ENCODE measurements around the gene SLC35D1.

DNA sequence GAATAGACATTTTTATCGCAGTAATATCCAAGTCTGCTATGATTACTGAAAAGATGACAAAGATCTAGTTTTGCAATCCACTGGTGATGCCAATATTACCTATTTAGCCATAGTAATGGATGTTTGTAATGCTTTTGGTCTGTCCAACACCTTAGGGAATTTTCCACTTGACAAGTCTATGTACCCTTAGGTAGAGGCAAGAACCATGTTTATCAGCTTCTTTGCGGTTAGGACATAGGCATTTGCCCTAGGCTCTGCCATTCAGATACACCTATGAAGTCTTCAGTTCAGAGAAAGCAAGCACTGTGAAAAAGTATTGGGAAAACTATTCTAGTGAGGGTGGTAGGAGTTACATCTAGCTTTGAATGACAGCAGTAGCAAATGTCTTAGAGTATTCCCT, 40.2 kb upstream of the SLC35D1 start:
- TF ChIP-seq, protein P1, sequence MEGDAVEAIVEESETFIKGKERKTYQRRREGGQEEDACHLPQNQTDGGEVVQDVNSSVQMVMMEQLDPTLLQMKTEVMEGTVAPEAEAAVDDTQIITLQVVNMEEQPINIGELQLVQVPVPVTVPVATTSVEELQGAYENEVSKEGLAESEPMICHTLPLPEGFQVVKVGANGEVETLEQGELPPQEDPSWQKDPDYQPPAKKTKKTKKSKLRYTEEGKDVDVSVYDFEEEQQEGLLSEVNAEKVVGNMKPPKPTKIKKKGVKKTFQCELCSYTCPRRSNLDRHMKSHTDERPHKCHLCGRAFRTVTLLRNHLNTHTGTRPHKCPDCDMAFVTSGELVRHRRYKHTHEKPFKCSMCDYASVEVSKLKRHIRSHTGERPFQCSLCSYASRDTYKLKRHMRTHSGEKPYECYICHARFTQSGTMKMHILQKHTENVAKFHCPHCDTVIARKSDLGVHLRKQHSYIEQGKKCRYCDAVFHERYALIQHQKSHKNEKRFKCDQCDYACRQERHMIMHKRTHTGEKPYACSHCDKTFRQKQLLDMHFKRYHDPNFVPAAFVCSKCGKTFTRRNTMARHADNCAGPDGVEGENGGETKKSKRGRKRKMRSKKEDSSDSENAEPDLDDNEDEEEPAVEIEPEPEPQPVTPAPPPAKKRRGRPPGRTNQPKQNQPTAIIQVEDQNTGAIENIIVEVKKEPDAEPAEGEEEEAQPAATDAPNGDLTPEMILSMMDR (IDR thresholded peaks at IDR 0.05), result no peak
- no peak for TF ChIP-seq POLR2AphosphoS5 (IDR thresholded peaks at IDR 0.05; ENCODE audit: low read depth, low read length)
- no peak for TF ChIP-seq SIN3A (IDR thresholded peaks at IDR 0.05; ENCODE audit: borderline replicate concordance, low read depth, low read length)
- TF ChIP-seq, protein P2, sequence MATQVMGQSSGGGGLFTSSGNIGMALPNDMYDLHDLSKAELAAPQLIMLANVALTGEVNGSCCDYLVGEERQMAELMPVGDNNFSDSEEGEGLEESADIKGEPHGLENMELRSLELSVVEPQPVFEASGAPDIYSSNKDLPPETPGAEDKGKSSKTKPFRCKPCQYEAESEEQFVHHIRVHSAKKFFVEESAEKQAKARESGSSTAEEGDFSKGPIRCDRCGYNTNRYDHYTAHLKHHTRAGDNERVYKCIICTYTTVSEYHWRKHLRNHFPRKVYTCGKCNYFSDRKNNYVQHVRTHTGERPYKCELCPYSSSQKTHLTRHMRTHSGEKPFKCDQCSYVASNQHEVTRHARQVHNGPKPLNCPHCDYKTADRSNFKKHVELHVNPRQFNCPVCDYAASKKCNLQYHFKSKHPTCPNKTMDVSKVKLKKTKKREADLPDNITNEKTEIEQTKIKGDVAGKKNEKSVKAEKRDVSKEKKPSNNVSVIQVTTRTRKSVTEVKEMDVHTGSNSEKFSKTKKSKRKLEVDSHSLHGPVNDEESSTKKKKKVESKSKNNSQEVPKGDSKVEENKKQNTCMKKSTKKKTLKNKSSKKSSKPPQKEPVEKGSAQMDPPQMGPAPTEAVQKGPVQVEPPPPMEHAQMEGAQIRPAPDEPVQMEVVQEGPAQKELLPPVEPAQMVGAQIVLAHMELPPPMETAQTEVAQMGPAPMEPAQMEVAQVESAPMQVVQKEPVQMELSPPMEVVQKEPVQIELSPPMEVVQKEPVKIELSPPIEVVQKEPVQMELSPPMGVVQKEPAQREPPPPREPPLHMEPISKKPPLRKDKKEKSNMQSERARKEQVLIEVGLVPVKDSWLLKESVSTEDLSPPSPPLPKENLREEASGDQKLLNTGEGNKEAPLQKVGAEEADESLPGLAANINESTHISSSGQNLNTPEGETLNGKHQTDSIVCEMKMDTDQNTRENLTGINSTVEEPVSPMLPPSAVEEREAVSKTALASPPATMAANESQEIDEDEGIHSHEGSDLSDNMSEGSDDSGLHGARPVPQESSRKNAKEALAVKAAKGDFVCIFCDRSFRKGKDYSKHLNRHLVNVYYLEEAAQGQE (IDR thresholded peaks at IDR 0.05; ENCODE audit: low read depth, low read length), result no peak
- no peak for TF ChIP-seq GABPA (IDR thresholded peaks at IDR 0.05; ENCODE audit: low read depth)
